Right lobe of liver (tissue), 6 donors: ENCODE results near the gene AIG1. TPM values are rescaled to one million over a fixed set of nuclear protein-coding genes. Genes with fewer than 3 reads are reported as not detected.

ENCODE experiments used
- ATAC-seq, 4 donors: fragments of 200-7000 bp; cut with Tn5 transposase; one replicate each; pipeline ENCODE4 v1.9.1; 2020; ENCODE audit warnings: mild to moderate bottlenecking in 4 of 4, moderate library complexity in 4 of 4
- DNase-seq, 3 donors: peaks; one replicate each; pipeline ENCODE4 v3.0.0-alpha.2; 2020
- H3K27ac ChIP-seq, 3 donors: fragments of 200-600 bp; one replicate each; pipeline ENCODE4 v1.8.0; 2022
- H3K27me3 ChIP-seq, 2 donors: fragments of 200-600 bp; one replicate each; pipeline ENCODE4 v1.8.0; 2022
- H3K36me3 ChIP-seq, 4 donors: fragments of 200-600 bp; sonication (generic) in 1 of 4; one replicate each; pipeline versions ENCODE4 v1.5.1 to v1.8.0; 2017 to 2022; ENCODE audit warnings: control low read depth in 1 of 4
- H3K4me1 ChIP-seq, 4 donors: fragments of 200-600 bp; sonication (generic) in 1 of 4; one replicate each; pipeline versions ENCODE4 v1.5.1 to v1.8.0; 2017 to 2022; ENCODE audit warnings: control low read depth in 1 of 4
- H3K4me3 ChIP-seq, 3 donors: fragments of 200-600 bp; one replicate each; pipeline ENCODE4 v1.8.0; 2022
- H3K9me3 ChIP-seq, 4 donors: fragments of 200-600 bp; sonication (generic) in 1 of 4; one replicate each; pipeline versions ENCODE4 v1.5.1 to v1.8.0; 2017 to 2022; ENCODE audit warnings: control low read depth in 1 of 4
- POLR2A ChIP-seq: fragments of 450-650 bp; IDR thresholded peaks from one replicate; pipeline ENCODE4 v1.6.1; 2017; ENCODE audit warnings: antibody characterized with exemption, mild to moderate bottlenecking
- whole genome bisulfite sequencing: methylation state at CpG from one replicate; pipeline ENCODE4 v1.1.6; 2018; ENCODE audit warnings: low coverage, low lambda C conversion rate; ENCODE audit not compliant: insufficient coverage; ENCODE audit errors: missing lambda C conversion rate; 5-methylcytosine and 5-hydroxymethylcytosine counted together
- intact Hi-C, 2 donors: fragments of 100-400 bp; cut with DNase I; formaldehyde crosslinking; loops; one replicate each; pipeline versions ENCODE4 v1.11.2 to v1.14.1; 2022
- total RNA-seq, 6 experiments: library from RNA; depleted of rRNA in 2 of 6; stranded (reverse); fragments of >200 nt in 2 of 6; fragmentation: NEBNext Ultra II Directional in 3 of 6; extraction: Animal tissue kit (Norgen Biotek cat#: 25700) in 3 of 6; gene quantifications; one replicate each; pipeline versions ENCODE4 v1.1.0 to v1.2.4, GENCODE V29; 2016 to 2023
- TF ChIP-seq, protein P1 (sequence below), 4 donors: fragments of 200-600 bp in 3 of 4; fragments of 450-650 bp in 1 of 4; IDR thresholded peaks; one replicate each; pipeline versions ENCODE4 v1.5.1 to v1.8.0; 2016 to 2022; ENCODE audit warnings: antibody characterized with exemption in 4 of 4, mild to moderate bottlenecking in 2 of 4
- donor health status: DM: no; HTN: yes; CAD: no.
- donor health status: DM: no; HTN: no; CAD: no.
- donor health status: DM: no; HTN: no; CAD: no.
- donor health status: DM: no; HTN: yes; CAD: no.
- donor health status: DM: no; HTN: yes; CAD: no.

Gene AIG1
- total RNA-seq, 6 experiments from 2014 or later, result 81.4 to 151 (median 111) TPM

DNA sequence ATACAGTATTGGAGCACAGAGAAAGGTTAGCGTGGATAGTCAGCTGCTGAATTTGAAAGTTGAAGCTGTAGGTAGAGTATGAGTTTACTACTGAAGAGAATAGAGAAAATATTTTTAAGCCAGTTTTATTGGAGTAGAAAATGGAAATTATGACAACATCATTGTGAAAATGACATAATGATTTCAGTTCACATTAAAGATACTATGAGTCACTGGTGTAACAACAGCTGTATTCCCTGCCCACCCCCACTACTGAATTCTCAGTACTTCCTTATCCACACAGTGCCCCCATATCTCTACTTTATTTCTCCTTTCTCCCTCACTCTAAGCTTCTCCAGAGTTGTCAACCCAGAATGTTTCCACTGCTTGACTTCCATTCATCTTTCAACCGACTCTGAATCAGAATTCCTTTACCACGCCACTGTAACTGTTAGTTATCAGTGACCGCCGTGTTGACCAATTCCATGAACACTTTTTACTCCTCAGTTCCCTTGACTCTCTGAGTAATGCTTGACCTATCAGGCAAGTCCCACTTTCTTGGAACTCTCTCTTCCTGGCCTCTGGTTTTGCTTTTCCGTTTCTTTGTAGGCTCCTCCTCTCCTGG lies 139.6 kb downstream of the AIG1 start:
- WGBS, result 90% methylated on average over 6 of the region's 6 CpGs
- Histone ChIP-seq H3K4me1 (no peaks in the 10 kb centered on the region), H3K27me3 (no peaks in the 10 kb centered on the region), H3K4me3 (no peak overlapping the region), H3K27ac (no peak overlapping the region), H3K36me3 (no peaks in the 10 kb centered on the region), H3K9me3 (no peaks in the 10 kb centered on the region)
- no peak for ATAC-seq
- no peak for DNase-seq
- TF ChIP-seq POLR2A, result no peak
- TF ChIP-seq, protein P1, sequence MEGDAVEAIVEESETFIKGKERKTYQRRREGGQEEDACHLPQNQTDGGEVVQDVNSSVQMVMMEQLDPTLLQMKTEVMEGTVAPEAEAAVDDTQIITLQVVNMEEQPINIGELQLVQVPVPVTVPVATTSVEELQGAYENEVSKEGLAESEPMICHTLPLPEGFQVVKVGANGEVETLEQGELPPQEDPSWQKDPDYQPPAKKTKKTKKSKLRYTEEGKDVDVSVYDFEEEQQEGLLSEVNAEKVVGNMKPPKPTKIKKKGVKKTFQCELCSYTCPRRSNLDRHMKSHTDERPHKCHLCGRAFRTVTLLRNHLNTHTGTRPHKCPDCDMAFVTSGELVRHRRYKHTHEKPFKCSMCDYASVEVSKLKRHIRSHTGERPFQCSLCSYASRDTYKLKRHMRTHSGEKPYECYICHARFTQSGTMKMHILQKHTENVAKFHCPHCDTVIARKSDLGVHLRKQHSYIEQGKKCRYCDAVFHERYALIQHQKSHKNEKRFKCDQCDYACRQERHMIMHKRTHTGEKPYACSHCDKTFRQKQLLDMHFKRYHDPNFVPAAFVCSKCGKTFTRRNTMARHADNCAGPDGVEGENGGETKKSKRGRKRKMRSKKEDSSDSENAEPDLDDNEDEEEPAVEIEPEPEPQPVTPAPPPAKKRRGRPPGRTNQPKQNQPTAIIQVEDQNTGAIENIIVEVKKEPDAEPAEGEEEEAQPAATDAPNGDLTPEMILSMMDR (IDR thresholded peaks at IDR 0.05), result no peak
- intact Hi-C loops, result no loop called here

DNA sequence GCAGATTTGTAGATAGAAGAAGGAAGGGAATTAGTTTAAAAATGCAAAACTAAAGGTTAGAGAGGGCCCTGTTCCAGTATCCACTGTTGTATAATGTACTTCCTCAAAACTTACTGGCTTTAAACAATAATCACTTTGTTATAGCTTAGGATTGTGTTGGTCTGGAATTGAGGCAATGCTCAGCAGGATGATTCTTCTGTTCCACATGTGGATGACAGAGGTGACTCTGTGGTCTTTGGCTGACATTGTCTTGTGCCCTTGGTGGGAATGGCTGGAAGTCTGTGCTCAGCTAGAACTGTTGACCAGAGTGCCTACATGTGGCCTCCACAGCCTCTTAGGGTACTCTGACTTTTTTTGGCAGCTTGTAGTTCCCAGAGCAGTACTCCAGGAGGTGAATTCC lies 143.4 kb downstream of the AIG1 start:
- ATAC-seq (no peak), DNase-seq (no peak)
- no peaks in the 10 kb centered on the region for H3K4me1 ChIP-seq
- H3K27me3 ChIP-seq, result no peaks in the 10 kb centered on the region
- TF ChIP-seq, protein P1 (IDR thresholded peaks at IDR 0.05), result no peak
- TF ChIP-seq POLR2A, result no peak
- intact Hi-C loops, result no loop called here
- H3K36me3 ChIP-seq, result no peaks in the 10 kb centered on the region
- H3K9me3 ChIP-seq, result no peaks in the 10 kb centered on the region
- no peak overlapping the region for H3K4me3 ChIP-seq
- H3K27ac ChIP-seq, result no peak overlapping the region

DNA sequence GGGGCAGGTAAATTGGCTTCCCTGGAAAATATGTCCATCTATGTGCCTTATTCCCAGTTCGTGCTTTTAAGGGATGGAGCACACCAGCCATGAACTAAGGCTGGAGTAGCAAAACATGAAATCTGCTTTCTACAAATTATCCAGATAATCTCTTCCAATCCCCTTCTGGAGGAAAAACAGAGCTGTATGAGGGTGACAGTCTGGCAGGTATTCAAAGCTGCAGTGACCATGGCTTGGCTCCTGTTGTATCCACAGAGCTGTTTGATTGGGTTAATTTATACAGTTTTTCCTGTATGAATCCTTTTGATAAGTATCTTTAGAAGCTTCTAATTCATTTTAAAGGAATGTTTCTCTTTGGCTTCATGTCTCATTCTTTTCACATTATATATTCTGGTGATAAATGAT lies 144.4 kb downstream of the AIG1 start:
- H3K36me3 ChIP-seq, result no peaks in the 10 kb centered on the region
- WGBS, result 71% methylated on average over 1 of the region's 1 CpG
- no peaks in the 10 kb centered on the region for H3K27me3 ChIP-seq
- H3K27ac ChIP-seq, result no peak overlapping the region
- TF ChIP-seq, protein P1 (IDR thresholded peaks at IDR 0.05), result no peak
- TF ChIP-seq POLR2A, result no peak
- no peaks in the 10 kb centered on the region for H3K4me1 ChIP-seq
- ATAC-seq, result no peak
- DNase-seq, result no peak
- no peak overlapping the region for H3K4me3 ChIP-seq
- intact Hi-C loops, result no loop called here
- H3K9me3 ChIP-seq, result no peaks in the 10 kb centered on the region

DNA sequence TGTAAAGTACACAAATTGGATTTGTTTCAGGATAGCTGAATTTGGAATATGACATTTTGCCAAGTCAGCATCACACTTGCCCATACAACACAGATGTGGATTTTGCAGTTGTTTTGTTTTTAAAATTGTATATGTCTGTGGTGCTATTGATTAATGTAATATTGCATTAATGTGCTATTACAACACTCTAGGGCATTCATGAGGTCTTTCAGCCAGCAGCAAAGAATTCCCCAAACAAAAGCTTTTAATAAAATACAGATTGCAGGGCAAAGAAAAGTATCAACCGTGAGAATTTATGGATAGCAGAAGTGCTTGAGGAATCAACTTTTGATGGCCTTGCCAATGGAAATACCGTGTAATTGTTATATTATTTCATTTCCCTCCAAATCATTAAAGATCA lies 144.9 kb downstream of the AIG1 start:
- no peaks in the 10 kb centered on the region for H3K27me3 ChIP-seq
- H3K36me3 ChIP-seq, result no peaks in the 10 kb centered on the region
- intact Hi-C loops, result no loop called here
- no peaks in the 10 kb centered on the region for H3K9me3 ChIP-seq
- no peak overlapping the region for H3K27ac ChIP-seq
- H3K4me3 ChIP-seq, result no peak overlapping the region
- 92% methylated on average over 2 of the region's 2 CpGs for WGBS
- no peak for DNase-seq
- no peak for ATAC-seq
- no peaks in the 10 kb centered on the region for H3K4me1 ChIP-seq
- TF ChIP-seq, protein P1 (IDR thresholded peaks at IDR 0.05), result no peak
- no peak for TF ChIP-seq POLR2A

DNA sequence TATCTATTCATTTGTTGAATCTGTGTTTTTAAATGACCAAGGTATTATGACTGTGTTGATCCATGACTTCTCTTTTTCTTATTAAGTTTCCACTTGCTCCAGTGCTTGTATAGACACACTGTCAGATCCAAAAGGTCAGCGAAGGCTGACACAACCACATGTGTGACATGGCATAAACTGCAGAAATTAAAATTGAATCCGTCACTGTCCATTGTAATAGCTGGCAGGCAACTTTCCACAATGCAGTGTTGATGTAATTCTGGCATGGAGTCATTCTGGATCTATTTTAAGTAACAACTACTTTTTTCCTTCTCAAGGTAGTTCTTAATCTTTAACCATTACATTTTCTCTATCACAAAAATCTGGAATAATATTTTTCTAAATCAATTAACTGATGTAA lies 145.3 kb downstream of the AIG1 start:
- Histone ChIP-seq H3K36me3 (no peaks in the 10 kb centered on the region), H3K27me3 (no peaks in the 10 kb centered on the region), H3K9me3 (no peaks in the 10 kb centered on the region), H3K4me1 (no peaks in the 10 kb centered on the region), H3K27ac (no peak overlapping the region), H3K4me3 (no peak overlapping the region)
- no peak for DNase-seq
- no peak for ATAC-seq
- intact Hi-C loops, result no loop called here
- TF ChIP-seq, protein P1 (IDR thresholded peaks at IDR 0.05), result no peak
- TF ChIP-seq POLR2A, result no peak
- WGBS, result 89% methylated on average over 2 of the region's 2 CpGs
